ENCODE data around the gene FGD5.

FGD5 gene

GRCh38 chr3:14927308-14927707 is 108.5 kb downstream of the FGD5 start:
- in situ Hi-C loops (cut with MboI; ENCODE audit: low pct_unique_long_range_greater_than_20kb, low sequenced_read_pairs, unreplicated experiment) = loop anchor here (10.0 kb wide), 1 partner anchor 133 kb away; no protein-coding TSS in a partner anchor
- no peak for TF ChIP-seq CTCF (IDR thresholded peaks at IDR 0.05; ENCODE audit: extremely low read depth, insufficient read depth, missing control alignments)
- no peak for DNase-seq (ENCODE audit: low spot score)

- no peak for DNase-seq (ENCODE audit: low spot score)
- in situ Hi-C loops (cut with MboI; ENCODE audit: low pct_unique_long_range_greater_than_20kb, low sequenced_read_pairs, unreplicated experiment) = loop anchor here (10.0 kb wide), 1 partner anchor 135 kb away; no protein-coding TSS in a partner anchor
- TF ChIP-seq CTCF (IDR thresholded peaks at IDR 0.05; ENCODE audit: extremely low read depth, insufficient read depth, missing control alignments) = no peak
These were observed 110.7 kb downstream of the FGD5 start for GRCh38 chr3:14929310-14930074.

- DNase-seq (ENCODE audit: low spot score) = no peak
- in situ Hi-C loops (cut with MboI; ENCODE audit: low pct_unique_long_range_greater_than_20kb, low sequenced_read_pairs, unreplicated experiment) = no loop called here
- TF ChIP-seq CTCF (IDR thresholded peaks at IDR 0.05; ENCODE audit: extremely low read depth, insufficient read depth, missing control alignments) = no peak
These were observed 115.2 kb downstream of the FGD5 start for GRCh38 chr3:14933820-14934425.

- no peak for TF ChIP-seq CTCF (IDR thresholded peaks at IDR 0.05; ENCODE audit: extremely low read depth, insufficient read depth, missing control alignments)
- DNase-seq (ENCODE audit: low spot score) = no peak
- in situ Hi-C loops (cut with MboI; ENCODE audit: low pct_unique_long_range_greater_than_20kb, low sequenced_read_pairs, unreplicated experiment) = no loop called here
These were observed 117.0 kb downstream of the FGD5 start for GRCh38 chr3:14935592-14936345.

- TF ChIP-seq CTCF (IDR thresholded peaks at IDR 0.05; ENCODE audit: extremely low read depth, insufficient read depth, missing control alignments) = no peak
- DNase-seq (ENCODE audit: low spot score) = no peak
- in situ Hi-C loops (cut with MboI; ENCODE audit: low pct_unique_long_range_greater_than_20kb, low sequenced_read_pairs, unreplicated experiment) = no loop called here
These were observed 120.2 kb downstream of the FGD5 start for GRCh38 chr3:14938954-14939353.

- in situ Hi-C loops (cut with MboI; ENCODE audit: low pct_unique_long_range_greater_than_20kb, low sequenced_read_pairs, unreplicated experiment) = no loop called here
- no peak for DNase-seq (ENCODE audit: low spot score)
- TF ChIP-seq CTCF (IDR thresholded peaks at IDR 0.05; ENCODE audit: extremely low read depth, insufficient read depth, missing control alignments) = no peak
These were observed 123.1 kb downstream of the FGD5 start for GRCh38 chr3:14941871-14942270.

Data from GM13977 (cell line).